HEK293 (cell line): ENCODE measurements around the gene MRPL36.
A peak's percentile ranks its signal among the peaks of the same experiment; 100 is the strongest.

Experiments used
- CTCF ChIA-PET: fragments of 350-600 bp; formaldehyde crosslinking; extraction: SDS; loops from one replicate; lab custom pipeline; 2021; ENCODE audit warnings: antibody characterized with exemption; lab: Yijun Ruan, JAX
- POLR2A ChIA-PET: fragments of 300-600 bp; formaldehyde crosslinking; extraction: SDS; loops from one replicate; lab custom pipeline; 2020; ENCODE audit warnings: antibody characterized with exemption, inconsistent platforms; lab: Yijun Ruan, JAX
- H3K27ac ChIP-seq: fragments of 200-500 bp; sonication (Bioruptor generic); 2 replicates; pipeline ENCODE4 v1.5.1; 2014; ENCODE audit warnings: low read depth, low read length, control low read depth, inconsistent platforms; ENCODE audit errors: extremely low read depth
- H3K36me3 ChIP-seq, 2 experiments: fragments of 200-500 bp in 1 of 2; sonication (Bioruptor generic) in 1 of 2; 1 replicate in 1 of 2; 2 replicates in 1 of 2; pipeline ENCODE4 v1.5.1; 2014 to 2017; ENCODE audit warnings: inconsistent platforms in 2 of 2, low read length in 2 of 2; ENCODE audit not compliant: control insufficient read depth in 2 of 2, insufficient read depth in 1 of 2
- H3K4me1 ChIP-seq: fragments of 200-500 bp; sonication (Bioruptor generic); 2 replicates; pipeline ENCODE4 v1.5.1; 2014; ENCODE audit warnings: mild to moderate bottlenecking, low read length, inconsistent platforms; ENCODE audit not compliant: control insufficient read depth, insufficient read depth
- H3K4me3 ChIP-seq: 2 replicates; pipeline ENCODE4 v1.5.1; 2011; ENCODE audit warnings: low read depth, mild to moderate bottlenecking, control low read depth, low read length, moderate library complexity
- H3K9me3 ChIP-seq: fragments of 200-500 bp; sonication (Bioruptor generic); 2 replicates; pipeline ENCODE4 v1.5.1; 2014; ENCODE audit warnings: low read depth, low read length, inconsistent platforms; ENCODE audit not compliant: control insufficient read depth, insufficient read depth
- GFI1B ChIP-seq: fragments of 450-650 bp; formaldehyde crosslinking; IDR thresholded peaks from 2 replicates; pipeline ENCODE4 v1.5.1; 2016; ENCODE audit warnings: missing biosample characterization, missing genetic modification characterization
- GLIS1 ChIP-seq: fragments of 450-650 bp; formaldehyde crosslinking; IDR thresholded peaks from 2 replicates; pipeline ENCODE4 v1.5.1; 2016; ENCODE audit warnings: missing biosample characterization, missing genetic modification characterization
- HOXC10 ChIP-seq: sonication (generic); formaldehyde crosslinking; IDR thresholded peaks from 2 replicates; pipeline ENCODE4 v1.8.1; 2023; ENCODE audit warnings: mild to moderate bottlenecking, missing genetic modification reagents
- IKZF3 ChIP-seq: fragments of 450-650 bp; IDR thresholded peaks from 2 replicates; pipeline ENCODE4 v1.5.0; 2018; ENCODE audit warnings: missing biosample characterization, mild to moderate bottlenecking, missing genetic modification characterization, moderate library complexity
- KLF7 ChIP-seq: fragments of 450-650 bp; formaldehyde crosslinking; IDR thresholded peaks from 2 replicates; pipeline ENCODE4 v1.5.1; 2016; ENCODE audit warnings: missing biosample characterization, missing genetic modification characterization, borderline replicate concordance
- OVOL3 ChIP-seq: fragments of 450-650 bp; formaldehyde crosslinking; IDR thresholded peaks from 2 replicates; pipeline ENCODE4 v1.5.1; 2016; ENCODE audit warnings: missing biosample characterization, missing genetic modification characterization
- PRDM4 ChIP-seq: fragments of 450-650 bp; formaldehyde crosslinking; IDR thresholded peaks from 2 replicates; pipeline ENCODE4 v1.5.1; 2017; ENCODE audit warnings: missing biosample characterization, missing genetic modification characterization
- SCRT2 ChIP-seq: fragments of 450-650 bp; formaldehyde crosslinking; IDR thresholded peaks from 2 replicates; pipeline ENCODE4 v1.5.1; 2016; ENCODE audit warnings: missing biosample characterization, missing genetic modification characterization
- SP3 ChIP-seq: fragments of 450-650 bp; formaldehyde crosslinking; IDR thresholded peaks from 2 replicates; pipeline ENCODE4 v1.5.1; 2016; ENCODE audit warnings: missing biosample characterization, missing genetic modification characterization
- TRIM28 ChIP-seq: IDR thresholded peaks from 2 replicates; pipeline ENCODE4 v1.6.1; 2011; ENCODE audit warnings: low read length, control low read depth, borderline replicate concordance
- WT1 ChIP-seq: fragments of 450-650 bp; formaldehyde crosslinking; IDR thresholded peaks from 2 replicates; pipeline ENCODE4 v1.5.1; 2016; ENCODE audit warnings: missing biosample characterization, missing genetic modification characterization
- ZBTB1 ChIP-seq: fragments of 450-650 bp; formaldehyde crosslinking; IDR thresholded peaks from 2 replicates; pipeline ENCODE4 v1.5.1; 2016; ENCODE audit warnings: missing biosample characterization, missing genetic modification characterization
- ZBTB21 ChIP-seq: fragments of 450-650 bp; formaldehyde crosslinking; IDR thresholded peaks from 2 replicates; pipeline ENCODE4 v1.5.1; 2017; ENCODE audit warnings: missing biosample characterization, missing genetic modification characterization
- ZBTB48 ChIP-seq: fragments of 450-650 bp; formaldehyde crosslinking; IDR thresholded peaks from 2 replicates; pipeline ENCODE4 v1.5.1; 2016; ENCODE audit warnings: missing biosample characterization, missing genetic modification characterization
- ZBTB49 ChIP-seq: fragments of 450-650 bp; formaldehyde crosslinking; IDR thresholded peaks from 2 replicates; pipeline ENCODE4 v1.5.1; 2016; ENCODE audit warnings: missing biosample characterization, missing genetic modification characterization, low read depth
- ZIC2 ChIP-seq: fragments of 450-650 bp; formaldehyde crosslinking; IDR thresholded peaks from 2 replicates; pipeline ENCODE4 v1.5.1; 2016; ENCODE audit warnings: missing biosample characterization, missing genetic modification characterization
- ZNF174 ChIP-seq: fragments of 450-650 bp; formaldehyde crosslinking; IDR thresholded peaks from 2 replicates; pipeline ENCODE4 v1.5.0; 2017; ENCODE audit warnings: missing biosample characterization, mild to moderate bottlenecking, missing genetic modification characterization
- ZNF211 ChIP-seq: fragments of 450-650 bp; formaldehyde crosslinking; IDR thresholded peaks from 2 replicates; pipeline ENCODE4 v1.5.1; 2016; ENCODE audit warnings: low read depth, missing biosample characterization, missing genetic modification characterization
- ZNF24 ChIP-seq: fragments of 450-650 bp; formaldehyde crosslinking; IDR thresholded peaks from 2 replicates; pipeline ENCODE4 v1.5.1; 2016; ENCODE audit warnings: missing biosample characterization, missing genetic modification characterization
- ZNF341 ChIP-seq: fragments of 450-650 bp; formaldehyde crosslinking; IDR thresholded peaks from 2 replicates; pipeline ENCODE4; 2016; ENCODE audit warnings: low read depth, missing biosample characterization, missing genetic modification characterization
- ZNF391 ChIP-seq: fragments of 450-650 bp; formaldehyde crosslinking; IDR thresholded peaks from 2 replicates; pipeline ENCODE4 v1.5.1; 2016; ENCODE audit warnings: low read depth, missing biosample characterization, missing genetic modification characterization, borderline replicate concordance
- ZNF398 ChIP-seq: fragments of 450-650 bp; formaldehyde crosslinking; IDR thresholded peaks from 2 replicates; pipeline ENCODE4 v1.5.1; 2017; ENCODE audit warnings: missing biosample characterization, missing genetic modification characterization
- ZNF488 ChIP-seq: fragments of 450-650 bp; formaldehyde crosslinking; IDR thresholded peaks from 2 replicates; pipeline ENCODE4 v1.5.1; 2016; ENCODE audit warnings: missing biosample characterization, missing genetic modification characterization
- ZNF529 ChIP-seq: fragments of 450-650 bp; formaldehyde crosslinking; IDR thresholded peaks from 2 replicates; pipeline ENCODE4 v1.5.1; 2017; ENCODE audit warnings: missing genetic modification characterization, missing biosample characterization; ENCODE audit not compliant: insufficient replicate concordance
- ZNF544 ChIP-seq: fragments of 450-650 bp; formaldehyde crosslinking; IDR thresholded peaks from 2 replicates; pipeline ENCODE4 v1.5.0; 2017; ENCODE audit warnings: missing biosample characterization, missing genetic modification characterization
- ZNF707 ChIP-seq: fragments of 450-650 bp; formaldehyde crosslinking; IDR thresholded peaks from 2 replicates; pipeline ENCODE4 v1.5.1; 2016; ENCODE audit warnings: missing biosample characterization, missing genetic modification characterization
- ZNF776 ChIP-seq: fragments of 450-650 bp; formaldehyde crosslinking; IDR thresholded peaks from 2 replicates; pipeline ENCODE4 v1.5.0; 2017; ENCODE audit warnings: missing biosample characterization, missing genetic modification characterization, borderline replicate concordance
- ZNF785 ChIP-seq: fragments of 450-650 bp; formaldehyde crosslinking; IDR thresholded peaks from 2 replicates; pipeline ENCODE4 v1.5.1; 2016; ENCODE audit warnings: missing biosample characterization, missing genetic modification characterization
- ZNF843 ChIP-seq: fragments of 450-650 bp; formaldehyde crosslinking; IDR thresholded peaks from 2 replicates; pipeline ENCODE4 v1.5.1; 2016; ENCODE audit warnings: missing biosample characterization, missing genetic modification characterization

MRPL36 gene

GRCh38 chr5:1832511-1833250 lies 33.0 kb upstream of the MRPL36 start:
- CTCF ChIA-PET: no interaction called here
- H3K27ac ChIP-seq: no peak overlapping the region
- no peaks in the 10 kb centered on the region for H3K4me1 ChIP-seq
- TF ChIP-seq ZNF211 (tag by site-specific recombination): no peak
- no peak for TF ChIP-seq HOXC10
- TF ChIP-seq ZNF707 (tag by site-specific recombination): no peak
- TF ChIP-seq ZBTB49: no peak
- no peak for TF ChIP-seq ZNF529
- TF ChIP-seq SCRT2 (tag by site-specific recombination): no peak
- no peak for TF ChIP-seq ZNF174 (tag by site-specific recombination)
- no peak for TF ChIP-seq ZBTB48
- TF ChIP-seq ZNF785: no peak
- TF ChIP-seq, all 188 proteins: peak for 0
- Histone ChIP-seq H3K9me3 (no peaks in the 10 kb centered on the region), H3K4me3 (no peak overlapping the region), H3K36me3 (peaks cover under 1 to 7% of the 10 kb centered on the region in 2 experiments)
- POLR2A ChIA-PET: no interaction called here

GRCh38 chr5:1831677-1832313 lies 32.2 kb upstream of the MRPL36 start:
- H3K27ac ChIP-seq: no peak overlapping the region
- no peaks in the 10 kb centered on the region for H3K4me1 ChIP-seq
- no peaks in the 10 kb centered on the region for H3K9me3 ChIP-seq
- peaks cover 7% of the 10 kb centered on the region in 2 experiments for H3K36me3 ChIP-seq
- ChIA-PET POLR2A (no interaction called here), CTCF (no interaction called here)
- H3K4me3 ChIP-seq: no peak overlapping the region
- no peak for TF ChIP-seq ZNF488 (tag by site-specific recombination)
- TF ChIP-seq ZNF843: no peak
- no peak for TF ChIP-seq OVOL3 (tag by site-specific recombination)
- TF ChIP-seq ZBTB21: no peak
- no peak for TF ChIP-seq ZBTB1 (tag by site-specific recombination)
- TF ChIP-seq GLIS1 (tag by site-specific recombination): no peak
- TF ChIP-seq IKZF3 (tag by site-specific recombination): peak; percentile 18; the same call in 1 of the 2 replicates
- TF ChIP-seq PRDM4: no peak
- TF ChIP-seq ZNF398: no peak
- TF ChIP-seq ZNF544: no peak
- TF ChIP-seq ZBTB48: no peak
- TF ChIP-seq ZNF776: no peak
- TF ChIP-seq ZNF391 (tag by site-specific recombination): no peak
- TF ChIP-seq WT1 (tag by site-specific recombination): no peak
- 0 out of 2 replicates have a peak, but pooled peaks have one; percentile 29 for TF ChIP-seq SP3 (tag by site-specific recombination)
- TF ChIP-seq GFI1B (tag by site-specific recombination): no peak
- TF ChIP-seq ZNF24: no peak
- no peak for TF ChIP-seq ZNF341
- peak; percentile 32; the same call in 1 of the 2 replicates for TF ChIP-seq ZIC2
- no peak for TF ChIP-seq KLF7 (tag by site-specific recombination)
- no peak for TF ChIP-seq TRIM28
